Measurements from ENCODE around the gene EIF2S1. TPM values are rescaled to one million over a fixed set of nuclear protein-coding genes. Genes with fewer than 3 reads are reported as not detected.

EIF2S1 gene
- total and polyA plus RNA-seq, 2 experiments from 2014 or later, result 121 to 170 TPM

DNA sequence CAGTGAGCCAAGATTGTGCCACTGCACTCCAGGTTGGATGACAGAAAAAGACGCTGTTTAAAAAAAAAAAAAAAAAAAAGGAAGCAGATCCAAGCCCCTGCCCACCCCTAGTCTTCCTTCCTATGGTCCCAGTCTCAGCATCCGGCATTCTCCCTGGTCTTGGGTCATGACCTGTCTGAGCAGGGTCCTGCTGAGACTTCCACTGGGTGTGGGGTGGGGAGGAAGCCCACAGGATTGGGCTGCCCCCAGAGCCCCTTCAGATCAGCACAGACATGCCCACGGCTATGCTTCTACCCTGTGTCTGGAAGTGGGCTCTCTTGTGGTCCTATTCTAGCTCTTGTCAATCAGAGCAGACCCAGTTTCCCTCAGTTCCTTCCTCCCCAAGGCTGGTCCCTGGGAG is 64.4 kb downstream of the EIF2S1 start:
- Mint-ChIP-seq H3K9me3 (no peaks in the 10 kb centered on the region), H3K36me3 (ENCODE audit: low read depth) (no peaks in the 10 kb centered on the region), H3K4me1 (peaks cover 11% of the 10 kb centered on the region; the same call in 2 of the 3 replicates), H3K4me3 (no peak overlapping the region), H3K27ac (no peak overlapping the region), H3K27me3 (ENCODE audit: insufficient read depth, low read depth, poor library complexity) (peaks cover 2% of the 10 kb centered on the region)
- no peak overlapping the region for H3K4me2 ChIP-seq
- ATAC-seq, result no peak
- no peaks in the 10 kb centered on the region for H4K20me1 ChIP-seq (replicated peaks; ENCODE audit: insufficient read depth)
- no peak overlapping the region for H3K4me3 ChIP-seq
- no peaks in the 10 kb centered on the region for H3K27me3 ChIP-seq (ENCODE audit: insufficient read depth)
- TF ChIP-seq REST (IDR thresholded peaks at IDR 0.05; ENCODE audit: unreplicated experiment) (no peak), NANOG (IDR thresholded peaks at IDR 0.05; ENCODE audit: borderline replicate concordance) (no peak), CREB1 (CRISPR knock-in tag; IDR thresholded peaks at IDR 0.05; ENCODE audit: low read depth) (no peak), ZNF331 (CRISPR knock-in tag; IDR thresholded peaks at IDR 0.05; ENCODE audit: low read depth) (no peak), JUNB (IDR thresholded peaks at IDR 0.05; ENCODE audit: unreplicated experiment) (no peak), ZNF114 (CRISPR knock-in tag; IDR thresholded peaks at IDR 0.05) (no peak)
- TF ChIP-seq, protein P1, sequence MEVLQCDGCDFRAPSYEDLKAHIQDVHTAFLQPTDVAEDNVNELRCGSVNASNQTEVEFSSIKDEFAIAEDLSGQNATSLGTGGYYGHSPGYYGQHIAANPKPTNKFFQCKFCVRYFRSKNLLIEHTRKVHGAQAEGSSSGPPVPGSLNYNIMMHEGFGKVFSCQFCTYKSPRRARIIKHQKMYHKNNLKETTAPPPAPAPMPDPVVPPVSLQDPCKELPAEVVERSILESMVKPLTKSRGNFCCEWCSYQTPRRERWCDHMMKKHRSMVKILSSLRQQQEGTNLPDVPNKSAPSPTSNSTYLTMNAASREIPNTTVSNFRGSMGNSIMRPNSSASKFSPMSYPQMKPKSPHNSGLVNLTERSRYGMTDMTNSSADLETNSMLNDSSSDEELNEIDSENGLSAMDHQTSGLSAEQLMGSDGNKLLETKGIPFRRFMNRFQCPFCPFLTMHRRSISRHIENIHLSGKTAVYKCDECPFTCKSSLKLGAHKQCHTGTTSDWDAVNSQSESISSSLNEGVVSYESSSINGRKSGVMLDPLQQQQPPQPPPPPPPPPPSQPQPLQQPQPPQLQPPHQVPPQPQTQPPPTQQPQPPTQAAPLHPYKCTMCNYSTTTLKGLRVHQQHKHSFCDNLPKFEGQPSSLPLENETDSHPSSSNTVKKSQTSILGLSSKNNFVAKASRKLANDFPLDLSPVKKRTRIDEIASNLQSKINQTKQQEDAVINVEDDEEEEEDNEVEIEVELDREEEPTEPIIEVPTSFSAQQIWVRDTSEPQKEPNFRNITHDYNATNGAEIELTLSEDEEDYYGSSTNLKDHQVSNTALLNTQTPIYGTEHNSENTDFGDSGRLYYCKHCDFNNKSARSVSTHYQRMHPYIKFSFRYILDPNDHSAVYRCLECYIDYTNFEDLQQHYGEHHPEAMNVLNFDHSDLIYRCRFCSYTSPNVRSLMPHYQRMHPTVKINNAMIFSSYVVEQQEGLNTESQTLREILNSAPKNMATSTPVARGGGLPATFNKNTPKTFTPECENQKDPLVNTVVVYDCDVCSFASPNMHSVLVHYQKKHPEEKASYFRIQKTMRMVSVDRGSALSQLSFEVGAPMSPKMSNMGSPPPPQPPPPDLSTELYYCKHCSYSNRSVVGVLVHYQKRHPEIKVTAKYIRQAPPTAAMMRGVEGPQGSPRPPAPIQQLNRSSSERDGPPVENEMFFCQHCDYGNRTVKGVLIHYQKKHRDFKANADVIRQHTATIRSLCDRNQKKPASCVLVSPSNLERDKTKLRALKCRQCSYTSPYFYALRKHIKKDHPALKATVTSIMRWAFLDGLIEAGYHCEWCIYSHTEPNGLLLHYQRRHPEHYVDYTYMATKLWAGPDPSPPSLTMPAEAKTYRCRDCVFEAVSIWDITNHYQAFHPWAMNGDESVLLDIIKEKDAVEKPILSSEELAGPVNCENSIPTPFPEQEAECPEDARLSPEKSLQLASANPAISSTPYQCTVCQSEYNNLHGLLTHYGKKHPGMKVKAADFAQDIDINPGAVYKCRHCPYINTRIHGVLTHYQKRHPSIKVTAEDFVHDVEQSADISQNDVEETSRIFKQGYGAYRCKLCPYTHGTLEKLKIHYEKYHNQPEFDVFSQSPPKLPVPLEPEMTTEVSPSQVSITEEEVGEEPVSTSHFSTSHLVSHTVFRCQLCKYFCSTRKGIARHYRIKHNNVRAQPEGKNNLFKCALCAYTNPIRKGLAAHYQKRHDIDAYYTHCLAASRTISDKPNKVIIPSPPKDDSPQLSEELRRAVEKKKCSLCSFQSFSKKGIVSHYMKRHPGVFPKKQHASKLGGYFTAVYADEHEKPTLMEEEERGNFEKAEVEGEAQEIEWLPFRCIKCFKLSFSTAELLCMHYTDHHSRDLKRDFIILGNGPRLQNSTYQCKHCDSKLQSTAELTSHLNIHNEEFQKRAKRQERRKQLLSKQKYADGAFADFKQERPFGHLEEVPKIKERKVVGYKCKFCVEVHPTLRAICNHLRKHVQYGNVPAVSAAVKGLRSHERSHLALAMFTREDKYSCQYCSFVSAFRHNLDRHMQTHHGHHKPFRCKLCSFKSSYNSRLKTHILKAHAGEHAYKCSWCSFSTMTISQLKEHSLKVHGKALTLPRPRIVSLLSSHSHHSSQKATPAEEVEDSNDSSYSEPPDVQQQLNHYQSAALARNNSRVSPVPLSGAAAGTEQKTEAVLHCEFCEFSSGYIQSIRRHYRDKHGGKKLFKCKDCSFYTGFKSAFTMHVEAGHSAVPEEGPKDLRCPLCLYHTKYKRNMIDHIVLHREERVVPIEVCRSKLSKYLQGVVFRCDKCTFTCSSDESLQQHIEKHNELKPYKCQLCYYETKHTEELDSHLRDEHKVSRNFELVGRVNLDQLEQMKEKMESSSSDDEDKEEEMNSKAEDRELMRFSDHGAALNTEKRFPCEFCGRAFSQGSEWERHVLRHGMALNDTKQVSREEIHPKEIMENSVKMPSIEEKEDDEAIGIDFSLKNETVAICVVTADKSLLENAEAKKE (CRISPR knock-in tag; IDR thresholded peaks at IDR 0.05), result no peak
- no peak overlapping the region for H3K27ac ChIP-seq (ENCODE audit: low read depth)
- no peaks in the 10 kb centered on the region for H3K79me2 ChIP-seq (replicated peaks; ENCODE audit: insufficient read depth)
- DNase-seq (ENCODE audit: low spot score), result no peak
- H3F3A ChIP-seq (replicated peaks; ENCODE audit: low read depth), result no peaks in the 10 kb centered on the region
- no peaks in the 10 kb centered on the region for H3K9me2 ChIP-seq (ENCODE audit: insufficient read depth)
- H3K36me3 ChIP-seq (ENCODE audit: insufficient read depth), result no peaks in the 10 kb centered on the region
- H3K4me1 ChIP-seq (ENCODE audit: insufficient read depth), result peaks cover 4% of the 10 kb centered on the region; the same call in 1 of the 2 replicates
- no peak overlapping the region for H2AFZ ChIP-seq

Measured in GM23338 (cell line).